ENCODE measurements around the gene TDRD1.

DNA sequence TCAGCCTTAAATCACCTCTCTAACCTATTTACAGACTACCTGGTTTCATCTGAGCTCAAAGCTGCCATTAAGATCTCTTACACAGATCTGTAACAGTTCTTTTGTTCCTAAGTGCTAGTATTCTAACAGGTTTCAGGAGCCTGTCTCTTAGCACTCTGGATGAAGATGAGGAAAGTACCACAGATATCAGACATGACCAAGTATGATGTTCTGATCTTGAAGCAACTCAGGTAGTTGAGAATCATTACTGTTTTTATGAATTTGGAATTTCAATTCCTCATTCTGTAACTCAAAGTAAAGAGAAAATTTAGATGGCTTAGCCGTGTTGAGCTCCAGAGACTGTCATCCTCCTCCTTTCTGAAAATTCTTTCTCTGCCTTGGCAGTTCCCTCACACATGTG is 36.0 kb upstream of the TDRD1 start:
- TF ChIP-seq, protein P1, sequence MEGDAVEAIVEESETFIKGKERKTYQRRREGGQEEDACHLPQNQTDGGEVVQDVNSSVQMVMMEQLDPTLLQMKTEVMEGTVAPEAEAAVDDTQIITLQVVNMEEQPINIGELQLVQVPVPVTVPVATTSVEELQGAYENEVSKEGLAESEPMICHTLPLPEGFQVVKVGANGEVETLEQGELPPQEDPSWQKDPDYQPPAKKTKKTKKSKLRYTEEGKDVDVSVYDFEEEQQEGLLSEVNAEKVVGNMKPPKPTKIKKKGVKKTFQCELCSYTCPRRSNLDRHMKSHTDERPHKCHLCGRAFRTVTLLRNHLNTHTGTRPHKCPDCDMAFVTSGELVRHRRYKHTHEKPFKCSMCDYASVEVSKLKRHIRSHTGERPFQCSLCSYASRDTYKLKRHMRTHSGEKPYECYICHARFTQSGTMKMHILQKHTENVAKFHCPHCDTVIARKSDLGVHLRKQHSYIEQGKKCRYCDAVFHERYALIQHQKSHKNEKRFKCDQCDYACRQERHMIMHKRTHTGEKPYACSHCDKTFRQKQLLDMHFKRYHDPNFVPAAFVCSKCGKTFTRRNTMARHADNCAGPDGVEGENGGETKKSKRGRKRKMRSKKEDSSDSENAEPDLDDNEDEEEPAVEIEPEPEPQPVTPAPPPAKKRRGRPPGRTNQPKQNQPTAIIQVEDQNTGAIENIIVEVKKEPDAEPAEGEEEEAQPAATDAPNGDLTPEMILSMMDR (IDR thresholded peaks at IDR 0.05), result no peak
- TF ChIP-seq POLR2A (IDR thresholded peaks at IDR 0.05), result no peak

Measured in tibial nerve (tissue), 3 donors.